ENCODE results near the gene PGP.
A peak's percentile ranks its signal among the peaks of the same experiment; 100 is the strongest.

Gene PGP

DNA sequence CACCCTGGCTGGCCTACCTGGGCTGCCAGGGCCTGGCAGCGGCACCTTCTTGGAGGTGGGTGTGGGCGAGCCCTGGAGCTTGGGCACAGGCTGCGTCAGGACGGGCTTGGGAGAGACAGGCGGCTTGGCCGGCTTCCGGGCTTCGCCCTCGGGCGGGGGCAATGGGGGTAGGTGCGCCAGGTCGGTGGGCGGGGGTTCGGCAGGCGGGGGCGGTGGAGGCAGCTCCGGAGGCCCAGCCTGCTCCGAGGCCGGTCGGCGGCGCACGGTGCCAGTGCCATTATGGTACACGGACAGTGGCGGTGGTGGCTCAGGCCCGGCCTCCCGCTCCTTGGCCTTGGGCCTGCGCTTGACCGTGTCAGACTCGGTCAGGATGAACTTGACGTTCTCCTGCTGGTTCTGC, 35.1 kb downstream of the PGP start:
- no peak for DNase-seq

DNA sequence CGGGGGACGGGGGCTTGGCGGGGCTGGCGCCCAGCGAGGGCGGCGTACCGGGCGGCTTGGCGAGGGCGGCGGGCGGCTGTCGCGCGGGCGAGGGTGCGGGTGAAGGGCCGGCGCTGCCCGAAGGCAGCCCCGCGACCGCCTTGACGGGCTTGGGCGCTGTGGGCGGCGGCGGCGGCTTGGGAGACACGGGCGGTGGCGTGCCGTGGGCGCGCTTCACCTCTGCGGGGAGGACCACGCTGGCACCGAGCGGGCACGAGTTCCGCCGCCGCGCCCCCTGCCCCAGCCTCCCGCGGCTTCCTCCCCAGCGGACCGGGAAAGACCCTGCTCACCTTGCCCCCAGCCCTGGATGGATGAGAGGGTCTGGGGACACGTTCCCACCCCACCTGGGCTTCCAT, 35.5 kb downstream of the PGP start:
- DNase-seq = no peak

DNA sequence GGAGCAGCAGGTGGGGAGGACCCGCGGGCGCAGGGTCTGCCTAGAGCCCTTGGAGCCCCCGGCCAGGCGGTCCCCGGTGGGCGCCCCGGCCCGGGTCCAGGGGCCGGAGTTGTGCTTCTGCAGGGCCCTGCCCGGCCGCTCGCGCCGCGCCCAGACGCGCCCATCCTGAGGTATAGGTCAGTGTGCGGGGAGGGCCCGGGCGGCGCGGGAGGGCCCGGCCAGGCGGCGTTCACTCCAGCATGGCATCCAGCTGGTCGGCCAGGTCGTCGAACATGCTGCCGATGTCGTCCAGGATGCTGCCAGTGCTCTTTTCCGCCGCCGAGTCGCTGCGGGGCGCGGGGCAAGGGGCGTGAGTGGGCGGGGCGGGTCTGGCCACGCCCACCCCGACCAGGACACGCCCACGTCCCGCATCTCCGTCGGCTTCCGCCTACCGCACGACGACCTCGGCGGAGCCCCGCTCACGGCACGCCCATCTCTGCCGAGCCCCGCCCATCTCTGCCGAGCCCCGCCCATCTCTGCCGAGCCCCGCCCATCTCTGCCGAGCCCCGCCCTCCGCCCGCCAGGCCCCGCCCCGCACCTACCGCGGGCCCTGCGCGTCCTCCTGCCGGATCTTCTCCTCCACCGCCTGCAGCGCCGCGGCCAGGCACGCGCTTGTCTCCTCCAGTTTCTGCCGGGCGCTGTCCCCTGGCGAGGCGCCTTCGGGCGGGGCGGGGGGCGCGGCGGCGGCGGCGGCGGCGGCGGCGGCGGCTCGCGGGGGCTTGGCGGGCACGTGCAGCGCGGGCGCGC, 36.1 kb downstream of the PGP start:
- DNase-seq = peak; percentile 78

DNA sequence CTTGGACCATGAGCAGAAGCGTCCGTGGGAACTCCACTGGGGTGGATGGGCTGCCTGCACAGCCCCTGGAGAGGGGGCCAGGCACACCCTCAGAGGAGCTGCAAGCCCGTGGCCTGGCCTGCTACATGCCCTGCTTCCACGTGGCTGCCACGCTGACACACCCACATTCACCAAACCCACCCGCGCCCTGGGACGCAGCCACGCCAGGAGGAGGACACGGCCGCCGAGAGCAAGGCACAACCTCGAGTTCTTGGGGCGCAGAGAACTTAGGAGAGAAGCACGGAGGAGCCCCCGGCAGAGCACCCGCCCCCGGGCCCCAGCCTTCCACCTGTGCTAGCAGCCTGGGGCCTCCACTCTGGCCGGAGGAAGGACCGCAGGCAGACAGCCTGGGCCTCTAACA, 37.1 kb downstream of the PGP start:
- no peak for DNase-seq

DNA sequence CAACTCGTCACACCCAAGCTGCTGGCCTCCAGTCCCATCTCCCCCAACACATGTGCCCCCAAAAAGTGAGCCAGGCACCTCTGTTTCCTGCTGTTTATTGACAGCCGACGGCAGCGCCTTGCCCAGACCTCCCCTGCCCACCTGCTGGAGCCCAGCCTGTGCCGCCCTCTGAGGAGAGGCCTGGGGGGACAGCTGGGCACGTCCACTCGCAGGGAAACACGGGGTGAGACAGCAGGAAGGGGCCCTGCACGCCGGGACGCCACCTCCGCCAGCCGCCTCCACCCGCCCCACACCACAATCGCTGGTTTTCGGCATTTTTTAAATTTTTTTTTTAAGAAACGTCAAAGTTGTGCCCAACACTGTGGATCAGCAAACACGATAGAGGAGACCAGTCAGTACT, 37.5 kb downstream of the PGP start:
- no peak for DNase-seq

DNA sequence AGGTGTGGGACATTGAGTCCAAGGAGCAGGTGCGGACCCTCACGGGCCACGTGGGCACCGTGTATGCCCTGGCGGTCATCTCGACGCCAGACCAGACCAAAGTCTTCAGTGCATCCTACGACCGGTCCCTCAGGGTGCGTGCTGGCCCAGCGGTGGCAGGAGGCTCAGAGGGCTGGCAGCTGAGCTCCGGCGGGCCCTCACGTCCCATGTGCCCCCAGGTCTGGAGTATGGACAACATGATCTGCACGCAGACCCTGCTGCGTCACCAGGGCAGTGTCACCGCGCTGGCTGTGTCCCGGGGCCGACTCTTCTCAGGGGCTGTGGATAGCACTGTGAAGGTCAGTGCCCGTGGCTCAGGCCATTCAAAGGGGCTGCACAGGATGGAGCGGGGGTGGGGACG, 38.6 kb downstream of the PGP start:
- DNase-seq = no peak

DNA sequence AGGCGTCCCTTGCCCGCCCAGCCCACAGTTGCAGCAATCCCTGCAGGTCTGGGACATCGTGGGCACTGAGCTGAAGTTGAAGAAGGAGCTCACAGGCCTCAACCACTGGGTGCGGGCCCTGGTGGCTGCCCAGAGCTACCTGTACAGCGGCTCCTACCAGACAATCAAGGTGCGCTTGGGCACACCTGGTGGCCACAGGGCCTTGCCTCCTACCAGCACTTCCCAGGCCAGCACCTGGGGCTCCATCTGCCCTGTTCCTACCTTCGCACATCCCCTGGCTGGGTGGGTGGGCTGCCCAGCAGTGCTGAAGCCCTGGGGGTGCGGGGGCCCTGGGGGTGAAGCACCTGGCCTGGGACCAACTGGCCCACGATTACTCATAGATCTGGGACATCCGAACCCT, 39.2 kb downstream of the PGP start:
- no peak for DNase-seq

DNA sequence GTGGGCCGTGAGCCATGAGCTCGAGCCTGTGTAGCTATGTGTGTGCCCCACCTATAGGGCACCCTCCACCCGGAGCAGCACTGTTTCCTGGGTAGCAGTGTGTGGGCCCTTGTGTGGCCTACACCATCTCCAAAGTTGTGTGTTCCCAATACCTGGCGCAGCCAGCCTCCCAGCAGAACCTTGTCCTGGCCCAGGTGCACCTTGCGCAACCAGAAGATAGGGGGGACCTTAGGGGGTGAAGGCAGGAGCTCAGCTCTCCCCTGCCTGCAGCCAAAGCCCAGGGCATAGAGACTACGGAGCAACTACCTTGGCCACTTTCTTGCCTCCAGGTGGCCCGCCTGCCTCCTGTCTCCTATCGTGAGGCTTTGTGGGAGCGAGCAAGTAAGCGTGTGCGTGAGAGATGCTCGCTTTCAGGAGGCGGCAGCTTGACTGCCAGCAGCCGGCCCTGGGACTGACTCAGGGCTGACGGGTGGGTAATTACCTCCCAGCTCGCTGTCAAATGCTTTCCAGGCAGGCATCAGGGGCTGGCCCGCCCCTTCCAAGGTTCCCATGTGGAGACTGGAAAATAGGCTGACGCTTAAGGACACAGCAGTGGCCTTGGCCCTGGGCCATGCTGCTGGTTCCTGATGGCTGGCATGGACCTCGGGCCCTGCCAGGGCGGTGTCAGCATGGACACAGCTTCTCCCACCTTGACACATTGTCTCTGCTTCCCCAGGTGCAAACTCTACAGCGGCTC, 40.1 kb downstream of the PGP start:
- no peak for DNase-seq

DNA sequence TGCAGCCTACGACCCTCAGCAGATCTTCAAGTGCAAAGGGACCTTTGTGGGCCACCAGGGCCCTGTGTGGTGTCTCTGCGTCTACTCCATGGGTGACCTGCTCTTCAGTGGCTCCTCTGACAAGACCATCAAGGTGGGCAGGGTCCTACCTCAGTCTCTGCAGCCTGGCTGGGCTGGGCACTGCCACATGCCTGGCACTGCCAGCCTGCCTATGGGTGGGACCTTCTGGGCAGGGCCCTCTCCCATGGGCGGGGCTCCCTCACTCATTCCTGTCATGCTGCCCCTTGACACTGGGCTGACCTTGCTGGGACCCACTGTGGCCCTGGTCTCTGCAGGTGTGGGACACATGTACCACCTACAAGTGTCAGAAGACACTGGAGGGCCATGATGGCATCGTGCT, 40.7 kb downstream of the PGP start:
- DNase-seq = no peak

DNA sequence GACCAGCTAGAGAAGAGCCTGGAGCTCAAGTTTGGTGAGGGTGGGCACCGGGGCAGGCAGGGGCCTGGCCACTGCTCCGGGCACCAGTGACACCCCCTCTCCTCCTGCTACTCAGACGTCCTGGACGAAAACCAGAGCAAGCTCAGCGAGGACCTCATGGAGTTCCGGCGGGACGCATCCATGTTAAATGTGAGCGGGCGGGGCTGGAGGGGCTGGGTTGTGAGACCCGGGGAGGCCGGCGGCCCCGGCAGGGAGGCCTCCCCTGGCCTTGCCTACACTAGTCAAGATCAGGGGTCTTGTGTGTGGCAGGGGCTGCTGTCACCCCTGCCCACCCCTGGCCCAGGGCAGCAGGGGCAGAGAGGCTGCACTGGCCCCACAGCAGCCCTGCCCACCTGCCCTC, 41.3 kb downstream of the PGP start:
- no peak for DNase-seq

DNA sequence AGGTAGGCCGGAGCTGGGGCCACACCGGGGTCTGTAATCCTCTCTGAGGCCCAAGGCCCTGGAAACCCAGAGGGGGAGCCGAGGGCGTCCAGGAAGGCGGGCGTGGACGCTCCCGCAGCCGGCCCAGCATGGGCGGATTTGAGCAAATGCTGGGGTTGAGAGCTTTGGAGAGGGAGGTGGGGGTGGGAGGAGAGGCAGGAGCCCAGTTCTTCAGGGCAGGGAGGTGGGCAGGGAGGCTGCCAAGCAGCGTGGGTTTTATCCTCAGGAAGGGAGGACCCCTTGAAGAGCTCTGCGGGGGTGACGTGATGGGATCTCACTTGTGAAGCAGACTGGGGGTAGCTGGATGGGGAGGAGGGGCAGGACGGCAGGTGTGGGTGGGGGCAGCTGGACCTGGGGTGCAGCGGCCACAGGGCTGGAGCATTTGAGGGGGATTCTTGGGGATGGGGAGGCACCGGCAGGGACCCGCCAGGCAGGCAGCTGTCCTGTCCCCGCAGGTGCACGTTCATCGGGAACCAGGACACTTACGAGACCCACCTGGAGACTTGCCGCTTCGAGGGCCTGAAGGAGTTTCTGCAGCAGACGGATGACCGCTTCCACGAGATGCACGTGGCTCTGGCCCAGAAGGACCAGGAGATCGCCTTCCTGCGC, 41.8 kb downstream of the PGP start:
- no peak for DNase-seq

DNA sequence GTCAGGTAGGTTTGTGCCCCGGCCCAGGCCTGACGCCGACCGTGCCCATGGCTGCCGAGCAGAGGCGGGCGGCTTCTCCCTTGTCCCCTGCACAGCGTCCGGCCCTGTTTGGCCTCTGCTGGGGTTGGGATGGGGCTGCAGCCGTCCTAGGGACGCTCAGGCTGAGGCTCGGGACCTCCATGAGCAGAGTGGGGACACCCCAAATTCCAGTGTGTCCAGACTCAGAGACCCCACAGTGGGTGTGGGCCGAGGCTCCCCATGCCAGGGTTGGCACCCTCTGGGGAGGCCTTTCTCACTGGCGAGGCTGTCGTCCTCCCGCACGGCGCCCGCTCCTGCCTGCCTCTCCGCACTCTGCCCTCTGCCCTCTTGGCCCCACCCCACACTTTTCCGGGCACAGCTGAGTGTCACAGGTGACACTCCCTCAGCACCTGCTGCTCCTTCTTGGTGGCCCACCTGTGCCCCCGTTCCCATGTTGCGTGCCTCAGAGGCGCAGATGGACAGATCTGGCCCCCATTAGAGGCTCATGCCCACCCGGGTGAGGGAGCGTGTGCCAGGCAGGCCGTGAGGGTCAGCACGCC, 43.0 kb downstream of the PGP start:
- DNase-seq = no peak

DNA sequence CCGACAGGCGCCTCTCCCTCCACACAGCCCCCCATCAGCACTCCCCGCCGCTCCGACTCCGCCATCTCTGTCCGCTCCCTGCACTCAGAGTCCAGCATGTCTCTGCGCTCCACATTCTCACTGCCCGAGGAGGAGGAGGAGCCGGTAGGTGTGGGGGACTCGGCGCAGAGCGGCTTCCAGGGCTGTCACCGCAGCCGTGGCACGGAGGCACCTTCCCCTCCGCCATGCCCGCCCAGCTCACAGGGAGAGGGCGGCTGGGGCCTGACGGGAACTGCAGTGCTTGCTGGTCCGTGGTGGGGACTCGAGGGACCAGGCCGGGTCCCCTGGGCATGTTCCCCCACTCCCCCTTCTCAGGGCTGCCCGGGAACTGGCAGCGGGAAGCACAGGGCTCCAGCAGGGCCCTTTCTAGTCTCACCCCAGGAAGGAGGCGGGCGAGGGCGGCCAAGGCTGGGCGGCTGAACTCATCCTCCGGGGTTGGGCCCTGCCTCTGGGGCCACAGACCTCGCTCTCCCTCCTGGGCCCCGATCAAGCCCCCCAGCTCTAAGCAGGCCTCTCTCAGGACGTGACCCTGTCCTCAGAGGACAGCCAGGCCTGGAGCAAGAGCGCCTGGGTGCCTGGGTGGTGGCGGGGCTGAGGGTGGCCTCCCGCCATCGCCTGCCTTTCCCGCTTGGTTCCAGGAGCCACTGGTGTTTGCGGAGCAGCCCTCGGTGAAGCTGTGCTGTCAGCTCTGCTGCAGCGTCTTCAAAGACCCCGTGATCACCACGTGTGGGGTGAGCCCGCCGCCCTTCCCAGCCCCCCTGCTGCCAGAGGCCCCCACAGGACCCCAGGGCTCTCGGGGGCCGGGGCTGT, 43.8 kb downstream of the PGP start:
- no peak for DNase-seq

DNA sequence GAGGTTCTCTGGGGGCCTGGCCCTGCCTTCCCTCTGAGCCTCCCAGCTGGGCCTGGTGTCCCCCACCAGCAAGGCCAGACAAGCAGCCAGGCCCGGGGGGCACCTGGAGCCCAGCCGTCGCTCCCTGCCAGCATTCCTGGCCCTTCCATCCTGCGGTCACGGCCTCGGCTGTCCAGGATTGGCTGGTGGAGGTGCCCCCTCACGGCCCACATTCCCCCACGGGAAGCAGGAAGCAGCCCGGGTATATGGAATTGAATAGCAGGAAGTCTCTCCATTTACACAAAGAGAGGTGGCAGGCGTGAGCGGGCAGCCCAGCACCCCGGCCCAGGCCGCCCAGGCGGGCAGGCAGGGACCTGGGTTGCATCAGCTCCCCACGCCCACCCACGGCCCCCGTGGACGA, 44.6 kb downstream of the PGP start:
- no peak for DNase-seq

DNA sequence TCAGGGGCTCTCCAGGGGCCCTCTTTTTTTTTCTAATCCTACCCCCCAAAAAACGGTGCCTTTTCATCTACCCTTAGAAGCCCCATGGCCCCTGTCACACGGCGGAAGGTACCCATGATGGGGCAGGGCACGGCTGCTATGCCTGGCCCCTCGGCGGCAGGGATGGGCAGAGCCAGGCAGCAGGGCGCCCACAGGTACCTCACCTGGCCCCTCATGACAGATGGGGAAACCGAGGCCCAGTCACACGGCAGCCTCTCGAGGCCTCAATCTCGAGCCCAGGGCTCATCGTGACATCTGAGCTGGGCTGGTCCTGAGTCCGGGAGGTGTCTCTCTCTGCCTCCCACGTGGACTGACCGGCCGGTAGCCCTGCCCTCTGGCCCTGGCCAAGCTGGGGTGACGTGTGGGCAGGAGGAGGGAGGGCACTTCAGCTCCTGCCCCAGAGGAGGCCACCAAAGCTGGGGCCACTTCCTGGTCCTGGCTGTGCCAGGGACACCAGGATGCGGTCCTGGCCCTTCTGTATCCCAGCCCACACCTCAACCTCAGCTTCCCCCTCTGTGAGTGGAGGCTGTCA, 47.5 kb downstream of the PGP start:
- no peak for DNase-seq

DNA sequence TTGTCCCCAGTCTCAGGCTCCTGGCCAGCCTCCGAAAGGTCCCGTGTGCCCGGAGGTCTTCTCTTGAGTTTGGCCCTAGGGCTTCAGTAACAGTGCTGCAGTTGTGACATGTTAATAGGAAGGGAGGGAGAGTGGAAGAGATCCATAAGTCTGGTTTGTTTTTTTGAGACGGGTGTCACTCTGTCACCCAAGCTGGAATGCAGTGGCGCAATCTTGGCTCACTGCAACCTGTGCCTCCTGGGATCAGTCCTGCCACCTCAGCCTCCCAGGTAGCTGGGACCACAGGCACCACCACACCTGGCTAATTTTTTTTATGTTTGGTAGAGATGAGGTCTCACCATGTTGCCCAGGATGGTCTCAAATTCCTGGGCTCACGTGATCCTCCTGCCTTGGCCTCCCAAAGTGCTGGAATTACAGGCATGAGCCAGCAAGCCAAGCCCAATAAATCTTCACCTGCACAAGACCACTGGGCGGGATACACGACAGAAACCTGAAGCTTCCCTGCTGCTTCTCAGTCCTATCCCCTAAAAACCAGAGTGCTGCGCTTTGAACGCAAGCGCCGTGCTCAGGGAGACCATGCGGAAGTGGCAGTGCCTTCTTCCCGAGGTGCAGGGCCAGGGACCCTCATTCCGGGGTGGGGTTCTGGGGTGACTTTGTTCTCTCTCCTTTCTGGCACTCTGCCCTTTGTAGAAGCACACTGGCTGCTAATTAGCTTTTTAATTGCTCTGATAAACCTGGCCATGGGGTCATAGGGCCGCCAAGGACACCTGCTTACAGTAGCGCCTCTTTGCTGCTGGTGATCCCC, 48.2 kb downstream of the PGP start:
- no peak for DNase-seq

DNA sequence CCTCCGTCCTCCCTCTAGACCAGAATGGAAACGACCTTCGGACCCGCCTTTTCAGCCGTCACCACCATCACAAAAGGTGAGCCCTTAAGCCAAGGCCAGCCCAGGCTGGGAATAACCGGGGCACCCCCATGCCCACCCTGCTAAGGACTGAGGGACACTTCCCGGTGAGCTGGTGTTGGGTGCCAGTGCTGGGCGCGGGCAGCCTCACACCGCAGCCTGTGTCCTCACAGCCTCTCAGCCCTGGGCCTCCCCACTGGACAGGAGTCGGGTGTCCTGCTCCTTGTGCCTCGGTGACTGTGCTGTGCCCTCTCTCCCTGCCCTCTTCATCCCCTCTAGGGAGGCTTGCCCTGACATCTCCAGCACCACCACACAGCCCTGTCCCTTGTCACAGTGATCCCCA, 48.8 kb downstream of the PGP start:
- DNase-seq = no peak

DNA sequence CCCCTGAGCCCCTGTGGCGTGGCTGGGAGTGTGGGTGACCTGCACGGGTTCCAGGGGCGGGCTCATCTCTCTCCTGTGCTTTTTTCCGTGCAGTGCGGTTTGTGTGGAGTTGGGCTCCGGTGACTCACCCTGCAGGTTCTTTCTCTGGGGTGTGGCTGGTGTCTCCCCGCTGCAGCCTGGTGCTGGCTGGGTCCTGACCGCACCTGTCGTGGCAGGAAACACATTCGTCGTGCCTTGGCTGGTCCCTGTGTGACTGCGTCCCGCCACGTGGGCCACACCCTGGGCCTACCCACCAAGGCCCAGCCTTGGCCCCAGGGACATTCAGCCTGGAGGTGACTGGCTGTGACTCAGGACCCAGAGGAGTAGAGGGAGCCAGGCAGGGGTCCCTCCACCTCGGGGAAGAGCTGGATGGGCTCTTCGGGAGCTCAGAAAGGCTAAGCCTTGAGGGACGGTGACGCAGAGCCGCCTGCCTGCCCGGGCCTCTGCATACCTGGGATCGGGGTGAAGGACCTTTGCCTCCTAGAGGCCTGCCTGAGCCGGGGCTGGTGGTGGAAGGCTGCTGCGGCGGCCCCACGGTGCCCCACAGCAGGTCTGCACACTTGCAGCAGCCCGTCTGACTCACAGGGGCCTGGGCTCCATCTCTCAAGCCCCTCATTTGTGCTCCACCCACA, 51.3 kb downstream of the PGP start:
- DNase-seq = no peak

DNA sequence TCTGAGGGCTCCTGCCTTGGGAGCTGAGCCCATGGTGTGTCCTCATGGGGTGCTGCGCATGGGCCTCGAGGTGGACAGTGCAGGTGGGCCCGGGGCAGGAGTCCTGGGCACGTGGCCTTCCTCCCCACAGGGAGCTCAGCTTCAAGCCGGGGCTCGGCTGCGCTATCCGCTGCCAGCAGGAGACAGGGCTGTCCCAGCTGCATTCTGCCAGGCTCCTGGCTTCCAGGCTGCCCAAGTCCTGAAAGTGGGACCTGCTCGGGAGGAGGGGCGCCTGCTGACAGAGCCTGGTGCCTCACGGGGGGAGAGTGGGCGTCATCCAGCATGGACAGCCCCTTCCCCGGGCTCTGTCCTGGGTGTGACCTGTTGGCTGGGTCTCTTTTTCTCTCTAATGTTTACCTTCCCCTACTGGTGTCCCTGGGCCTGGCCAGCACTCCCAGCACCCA, 51.9 kb downstream of the PGP start:
- no peak for DNase-seq

DNA sequence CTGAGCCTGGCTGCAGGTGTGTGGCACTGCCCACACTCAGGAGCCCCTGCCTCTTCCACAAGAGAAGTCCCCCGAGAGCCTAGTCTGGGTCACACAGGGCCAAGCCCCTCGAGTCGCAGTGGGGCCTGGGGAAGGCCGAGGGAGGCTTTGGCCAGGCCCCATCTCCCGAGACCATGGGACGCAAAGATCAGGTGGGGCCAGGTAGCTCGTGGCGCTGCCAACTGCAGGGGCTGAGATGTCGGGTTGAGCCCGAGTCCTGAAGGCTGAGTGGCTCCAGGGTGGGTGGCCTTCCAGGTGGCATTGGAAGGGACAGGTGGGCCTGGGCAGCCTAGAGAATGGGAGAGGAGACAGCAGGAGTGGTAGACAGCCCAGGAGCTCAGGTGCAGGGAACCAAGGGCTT, 52.7 kb downstream of the PGP start:
- no peak for DNase-seq
